Measurements from ENCODE around the gene VANGL2.

GRCh38 chr1:160418483-160418882 lies 18.1 kb downstream of the VANGL2 start:
- TF ChIP-seq CTCF (conservative IDR thresholded peaks at IDR 0.05) (no peak), ZFX (IDR thresholded peaks at IDR 0.05) (no peak)

Data from C4-2B (cell line).